SK-N-SH (cell line): Measurements from ENCODE around the gene PWWP2B. TPM values are rescaled to one million over a fixed set of nuclear protein-coding genes. Genes with fewer than 3 reads are reported as not detected.

Experiments
- CTCF ChIA-PET: fragments of 300-600, 350-600 bp; formaldehyde crosslinking; extraction: SDS; loops from one replicate; lab custom pipeline; 2021; lab: Yijun Ruan, JAX
- POLR2A ChIA-PET: fragments of 350-600 bp; sonication (Branson Sonifier 250); formaldehyde crosslinking; extraction: SDS; loops from one replicate; lab custom pipeline; 2020; ENCODE audit warnings: antibody characterized with exemption, inconsistent platforms; lab: Yijun Ruan, JAX
- DNase-seq: peaks from one replicate; pipeline ENCODE4 v3.0.0; 2012
- H2AFZ ChIP-seq: fragments of 200-600 bp; sonication (generic); 2 replicates; pipeline ENCODE4 v1.8.1; 2016; ENCODE audit warnings: antibody characterized with exemption, mild to moderate bottlenecking, low read depth
- H3F3A ChIP-seq: fragments of 200-600 bp; sonication (generic); replicated peaks from 2 replicates; pipeline ENCODE3; 2016; ENCODE audit warnings: antibody characterized with exemption, mild to moderate bottlenecking; ENCODE audit not compliant: insufficient read depth
- H3K27ac ChIP-seq, 2 experiments: fragments of 200-500 bp in 1 of 2; fragments of 200-600 bp in 1 of 2; sonication (Bioruptor generic) in 1 of 2; sonication (generic), shearing (Covaris generic) in 1 of 2; 2 replicates each; pipeline versions ENCODE4 v1.5.1 to v1.6.1; 2014 to 2016; ENCODE audit warnings: low read depth in 2 of 2, inconsistent platforms in 1 of 2, low read length in 1 of 2, mild to moderate bottlenecking in 1 of 2, mixed read lengths in 1 of 2
- H3K27me3 ChIP-seq: fragments of 200-600 bp; sonication (generic), shearing (Covaris generic); 2 replicates; pipeline ENCODE4 v1.6.1; 2016; ENCODE audit warnings: mixed run types; ENCODE audit not compliant: insufficient read depth
- H3K36me3 ChIP-seq, 2 experiments: fragments of 200-500 bp in 1 of 2; fragments of 200-600 bp in 1 of 2; sonication (Bioruptor generic) in 1 of 2; sonication (generic) in 1 of 2; replicated peaks in 1 of 2; 2 replicates each; pipeline versions ENCODE3 to v1.5.1; 2014 to 2016; ENCODE audit warnings: low read length in 1 of 2, mild to moderate bottlenecking in 1 of 2; ENCODE audit not compliant: insufficient read depth in 2 of 2, control insufficient read depth in 1 of 2
- H3K4me1 ChIP-seq, 2 experiments: fragments of 200-500 bp in 1 of 2; fragments of 200-600 bp in 1 of 2; sonication (Bioruptor generic) in 1 of 2; sonication (generic), shearing (Covaris generic) in 1 of 2; 2 replicates each; pipeline versions ENCODE4 v1.5.1 to v1.6.1; 2014 to 2016; ENCODE audit warnings: low read depth in 1 of 2, low read length in 1 of 2, mixed run types in 1 of 2; ENCODE audit not compliant: insufficient read depth in 2 of 2, control insufficient read depth in 1 of 2
- H3K4me2 ChIP-seq: fragments of 200-600 bp; sonication (generic), shearing (Covaris generic); 2 replicates; pipeline ENCODE4 v1.6.1; 2017; ENCODE audit warnings: mixed run types
- H3K4me3 ChIP-seq, 2 experiments: fragments of 200-500 bp in 1 of 2; fragments of 200-600 bp in 1 of 2; sonication (Bioruptor generic) in 1 of 2; sonication (generic), shearing (Covaris generic) in 1 of 2; 2 replicates each; pipeline versions ENCODE4 v1.5.1 to v1.8.1; 2014 to 2016; ENCODE audit warnings: low read depth in 2 of 2, inconsistent platforms in 1 of 2, low read length in 1 of 2, mild to moderate bottlenecking in 1 of 2, mixed read lengths in 1 of 2, moderate library complexity in 1 of 2
- H3K79me2 ChIP-seq: fragments of 200-600 bp; sonication (generic); 2 replicates; pipeline ENCODE4 v1.8.1; 2017; ENCODE audit warnings: mild to moderate bottlenecking; ENCODE audit not compliant: insufficient read depth
- H3K9ac ChIP-seq: fragments of 200-600 bp; sonication (generic); 2 replicates; pipeline ENCODE4 v1.6.1; 2017; ENCODE audit warnings: mixed run types
- H3K9me2 ChIP-seq: fragments of 200-600 bp; sonication (generic); 2 replicates; pipeline ENCODE4 v1.6.1; 2017; ENCODE audit warnings: mixed run types
- H3K9me3 ChIP-seq: fragments of 200-600 bp; sonication (generic); 2 replicates; pipeline ENCODE4 v1.6.1; 2017; ENCODE audit warnings: mixed run types, mild to moderate bottlenecking, moderate library complexity
- H4K20me1 ChIP-seq: fragments of 200-600 bp; sonication (generic); 2 replicates; pipeline ENCODE4 v1.6.1; 2017; ENCODE audit warnings: mild to moderate bottlenecking, mixed run types; ENCODE audit not compliant: insufficient read depth
- CHD2 ChIP-seq: fragments of 150-350 bp; IDR thresholded peaks from 2 replicates; pipeline ENCODE4 v1.6.1; 2018; ENCODE audit warnings: low read length; ENCODE audit not compliant: partially characterized antibody
- ELF1 ChIP-seq: IDR thresholded peaks from 2 replicates; pipeline ENCODE4 v1.4.0; 2012
- FOSL2 ChIP-seq: IDR thresholded peaks from 2 replicates; pipeline ENCODE4 v1.4.0; 2012; ENCODE audit warnings: low read depth, mild to moderate bottlenecking, moderate library complexity, borderline replicate concordance
- FOXJ3 ChIP-seq: sonication (generic); formaldehyde crosslinking; IDR thresholded peaks from 2 replicates; pipeline ENCODE4 v1.5.1; 2020; ENCODE audit warnings: mild to moderate bottlenecking, missing genetic modification reagents
- FOXM1 ChIP-seq: IDR thresholded peaks from 2 replicates; pipeline ENCODE4 v1.4.0; 2012; ENCODE audit warnings: low read depth, mild to moderate bottlenecking
- GABPA ChIP-seq: IDR thresholded peaks from 2 replicates; pipeline ENCODE4 v1.4.0; 2012; ENCODE audit warnings: low read depth, mild to moderate bottlenecking
- GATA2 ChIP-seq: sonication (generic); formaldehyde crosslinking; IDR thresholded peaks from 2 replicates; pipeline ENCODE4 v1.5.0; 2020; ENCODE audit warnings: mild to moderate bottlenecking, missing genetic modification reagents
- JUND ChIP-seq: IDR thresholded peaks from 2 replicates; pipeline ENCODE4 v1.4.0; 2012
- MAX ChIP-seq: IDR thresholded peaks from 2 replicates; pipeline ENCODE4 v1.4.0; 2012; ENCODE audit warnings: low read depth
- MEF2A ChIP-seq: IDR thresholded peaks from 2 replicates; pipeline ENCODE4 v1.4.0; 2012; ENCODE audit warnings: low read depth, borderline replicate concordance
- NFIC ChIP-seq: IDR thresholded peaks from 2 replicates; pipeline ENCODE4 v1.4.0; 2012; ENCODE audit warnings: borderline replicate concordance
- NRF1 ChIP-seq: IDR thresholded peaks from 2 replicates; pipeline ENCODE4 v1.6.1; 2012; ENCODE audit warnings: low read depth, mild to moderate bottlenecking, low read length
- POLR2AphosphoS5 ChIP-seq: IDR thresholded peaks from 2 replicates; pipeline ENCODE4 v1.6.1; 2012; ENCODE audit warnings: low read depth, low read length
- RAD21 ChIP-seq: IDR thresholded peaks from 2 replicates; pipeline ENCODE4 v1.6.1; 2012; ENCODE audit warnings: mild to moderate bottlenecking, low read length
- REST ChIP-seq: IDR thresholded peaks from 2 replicates; pipeline ENCODE4 v1.6.1; 2012; ENCODE audit warnings: mild to moderate bottlenecking, low read depth, low read length, moderate library complexity
- SIN3A ChIP-seq: IDR thresholded peaks from 2 replicates; pipeline ENCODE4 v1.6.1; 2012; ENCODE audit warnings: low read depth, mild to moderate bottlenecking, low read length, moderate library complexity, borderline replicate concordance
- SMC3 ChIP-seq: IDR thresholded peaks from 2 replicates; pipeline ENCODE4 v1.6.1; 2012; ENCODE audit warnings: low read depth, low read length, improper control_type of control experiment
- TCF12 ChIP-seq: IDR thresholded peaks from 2 replicates; pipeline ENCODE4 v1.4.0; 2012
- TEAD4 ChIP-seq: IDR thresholded peaks from 2 replicates; pipeline ENCODE4 v1.4.0; 2012; ENCODE audit warnings: mild to moderate bottlenecking, borderline replicate concordance; ENCODE audit not compliant: insufficient read depth
- USF2 ChIP-seq: fragments of 150-350 bp; IDR thresholded peaks from 2 replicates; pipeline ENCODE4 v1.6.1; 2017; ENCODE audit warnings: antibody characterized with exemption, low read length, low read depth, borderline replicate concordance
- ZBTB33 ChIP-seq: IDR thresholded peaks from 2 replicates; pipeline ENCODE4 v1.4.0; 2012; ENCODE audit warnings: low read depth, borderline replicate concordance
- WGBS: methylation state at CpG from one replicate; pipeline ENCODE4 v1.1.6; 2017; ENCODE audit warnings: low lambda C conversion rate; 5-methylcytosine and 5-hydroxymethylcytosine counted together
- polyA plus RNA-seq, 3 experiments: library from polyadenylated mRNA; depleted of rRNA; stranded (reverse); fragments of >200 nt; gene quantifications; 2 replicates each; pipeline ENCODE4 v1.2.3, GENCODE V29; 2012

The PWWP2B gene
- polyA plus RNA-seq, 1 of the 3 experiments (the other 2 are of a cell fraction): 2.4 TPM

- POLR2A ChIA-PET: interaction anchor here (0.6 kb wide), 1 partner anchor 10 kb away, joined by 3 read pairs; no protein-coding TSS in a partner anchor
- no peak overlapping the region for H2AFZ ChIP-seq
- H3K4me1 ChIP-seq: peaks cover 0 to 21% of the 10 kb centered on the region in 2 experiments; a peak in 1 of 4 replicates
- H4K20me1 ChIP-seq: no peaks in the 10 kb centered on the region
- H3K9me3 ChIP-seq: no peaks in the 10 kb centered on the region
- H3F3A ChIP-seq: no peaks in the 10 kb centered on the region
- H3K4me2 ChIP-seq: no peak overlapping the region
- no peak overlapping the region for H3K9ac ChIP-seq
- H3K27me3 ChIP-seq: no peaks in the 10 kb centered on the region
- no peaks in the 10 kb centered on the region for H3K79me2 ChIP-seq
- peaks cover 0 to 13% of the 10 kb centered on the region in 2 experiments for H3K36me3 ChIP-seq
- H3K4me3 ChIP-seq: no peak overlapping the region
- no peak for DNase-seq
- TF ChIP-seq MAX: no peak
- no peak for TF ChIP-seq CHD2
- TF ChIP-seq SMC3: no peak
- no peak for TF ChIP-seq POLR2AphosphoS5
- TF ChIP-seq TCF12: no peak
- no peak for TF ChIP-seq ZBTB33
- no peak for TF ChIP-seq FOXM1
- TF ChIP-seq TEAD4: no peak
- TF ChIP-seq FOXJ3 (CRISPR knock-in tag): no peak
- TF ChIP-seq USF2: no peak
- TF ChIP-seq NFIC: no peak
- TF ChIP-seq NRF1: no peak
- no peak for TF ChIP-seq RAD21
- no peak for TF ChIP-seq GATA2 (CRISPR knock-in tag)
- TF ChIP-seq, all 33 proteins: peak for 0
- CTCF ChIA-PET: interaction anchor here (1.0 to 1.2 kb wide), 2 partner anchors 10 to 17 kb away, joined by 3 to 6 read pairs; no protein-coding TSS in a partner anchor
- Histone ChIP-seq H3K27ac (no peak overlapping the region), H3K9me2 (no peaks in the 10 kb centered on the region)
- WGBS: 100% methylated on average over 4 of the region's 4 CpGs
Observed at GRCh38 chr10:132409667-132410028, 12.6 kb downstream of the PWWP2B start.

GRCh38 chr10:132410056-132410778, 13.2 kb downstream of the PWWP2B start:
- H3K4me2 ChIP-seq: no peak overlapping the region
- H3K4me3 ChIP-seq: no peak overlapping the region
- no peak for DNase-seq
- H4K20me1 ChIP-seq: no peaks in the 10 kb centered on the region
- no peaks in the 10 kb centered on the region for H3F3A ChIP-seq
- H3K9me3 ChIP-seq: no peaks in the 10 kb centered on the region
- H3K36me3 ChIP-seq: peaks cover 0 to 12% of the 10 kb centered on the region in 2 experiments
- no peak overlapping the region for H2AFZ ChIP-seq
- no peaks in the 10 kb centered on the region for H3K27me3 ChIP-seq
- POLR2A ChIA-PET: no interaction called here
- no peak overlapping the region for H3K9ac ChIP-seq
- no peaks in the 10 kb centered on the region for H3K9me2 ChIP-seq
- CTCF ChIA-PET: interaction anchor here (1.0 to 1.4 kb wide), 4 partner anchors 9 to 16 kb away, joined by 3 to 6 read pairs (median 4); partner anchors contain the start of gene PWWP2B
- H3K4me1 ChIP-seq: peaks cover 0 to 21% of the 10 kb centered on the region in 2 experiments; a peak in 1 of 4 replicates
- 96% methylated on average over 13 of the region's 28 CpGs for WGBS
- no peak overlapping the region for H3K27ac ChIP-seq
- no peaks in the 10 kb centered on the region for H3K79me2 ChIP-seq
- TF ChIP-seq FOSL2 (no peak), POLR2AphosphoS5 (no peak), MEF2A (no peak), JUND (no peak), REST (no peak), ELF1 (no peak), SIN3A (no peak), GABPA (no peak)
